ENCODE measurements around the gene EVA1C.
"Not testable (repeated sequence)": the region's sequence is repeated elsewhere in the genome, so short reads cannot be mapped to it uniquely, and the experiment has no call there.

The EVA1C gene, protein sequence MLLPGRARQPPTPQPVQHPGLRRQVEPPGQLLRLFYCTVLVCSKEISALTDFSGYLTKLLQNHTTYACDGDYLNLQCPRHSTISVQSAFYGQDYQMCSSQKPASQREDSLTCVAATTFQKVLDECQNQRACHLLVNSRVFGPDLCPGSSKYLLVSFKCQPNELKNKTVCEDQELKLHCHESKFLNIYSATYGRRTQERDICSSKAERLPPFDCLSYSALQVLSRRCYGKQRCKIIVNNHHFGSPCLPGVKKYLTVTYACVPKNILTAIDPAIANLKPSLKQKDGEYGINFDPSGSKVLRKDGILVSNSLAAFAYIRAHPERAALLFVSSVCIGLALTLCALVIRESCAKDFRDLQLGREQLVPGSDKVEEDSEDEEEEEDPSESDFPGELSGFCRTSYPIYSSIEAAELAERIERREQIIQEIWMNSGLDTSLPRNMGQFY

DNA sequence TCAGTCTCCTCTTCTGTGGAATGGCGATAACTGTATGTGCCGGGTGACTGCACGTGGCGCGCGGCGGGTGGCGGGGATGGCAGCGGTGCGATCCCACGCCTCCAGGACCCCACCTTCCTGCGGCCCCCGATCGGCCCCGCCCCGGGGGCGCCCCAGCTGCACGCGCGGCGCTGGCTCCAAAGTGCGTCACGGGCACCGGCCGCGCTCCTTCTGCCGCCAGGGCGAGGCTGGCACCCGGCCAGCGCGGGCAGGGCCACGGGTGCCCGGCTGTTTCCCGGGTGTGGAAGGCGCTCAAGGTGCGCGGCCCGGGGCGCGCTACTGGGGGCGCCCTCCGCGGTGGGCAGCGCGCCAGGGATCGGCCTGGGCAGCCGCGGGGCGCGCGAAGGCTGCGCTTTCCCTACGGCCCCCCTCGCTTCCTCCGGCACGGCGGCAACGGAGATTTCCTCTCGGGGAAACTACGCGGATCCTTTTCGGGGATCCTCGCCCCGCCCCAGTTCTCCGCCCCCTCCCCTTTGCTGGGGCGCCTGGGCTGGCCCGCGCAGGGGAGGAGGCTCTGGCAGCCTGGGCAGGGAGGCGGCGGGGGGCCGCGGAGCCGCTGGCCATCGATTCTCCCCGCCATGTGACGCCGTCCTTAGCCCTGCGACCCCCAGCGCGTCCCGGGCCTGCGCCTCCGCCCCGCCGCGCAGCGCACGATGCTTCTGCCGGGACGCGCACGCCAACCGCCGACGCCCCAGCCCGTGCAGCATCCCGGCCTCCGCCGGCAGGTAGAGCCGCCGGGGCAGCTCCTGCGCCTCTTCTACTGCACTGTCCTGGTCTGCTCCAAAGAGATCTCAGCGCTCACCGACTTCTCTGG, at the start of gene EVA1C:
TSS of gene EVA1C (plus strand) at position 545 of the 853 bp plus-strand sequence. CDS start at position 693, 148 bp downstream.
- DNase-seq = no peak

DNA sequence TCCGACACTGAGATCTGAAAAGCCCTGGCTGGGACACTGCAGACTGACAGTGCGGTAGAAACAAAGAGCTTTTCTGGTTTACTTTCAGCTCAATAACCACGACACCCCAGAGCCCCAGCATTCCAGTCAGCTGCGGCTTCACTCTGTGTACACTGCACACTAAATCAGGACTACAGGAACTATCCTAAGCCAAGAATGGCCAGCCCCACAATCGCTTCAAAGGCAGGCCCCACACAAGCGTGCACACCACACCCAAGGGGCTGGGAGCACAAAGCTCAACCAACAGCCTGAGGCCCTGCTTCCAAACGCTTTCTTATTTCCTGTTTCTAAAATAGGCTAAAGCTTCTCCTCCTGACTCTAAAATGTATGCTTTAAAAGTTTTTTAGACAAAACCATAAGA, 48.1 kb upstream of the EVA1C start:
- DNase-seq = no peak

DNA sequence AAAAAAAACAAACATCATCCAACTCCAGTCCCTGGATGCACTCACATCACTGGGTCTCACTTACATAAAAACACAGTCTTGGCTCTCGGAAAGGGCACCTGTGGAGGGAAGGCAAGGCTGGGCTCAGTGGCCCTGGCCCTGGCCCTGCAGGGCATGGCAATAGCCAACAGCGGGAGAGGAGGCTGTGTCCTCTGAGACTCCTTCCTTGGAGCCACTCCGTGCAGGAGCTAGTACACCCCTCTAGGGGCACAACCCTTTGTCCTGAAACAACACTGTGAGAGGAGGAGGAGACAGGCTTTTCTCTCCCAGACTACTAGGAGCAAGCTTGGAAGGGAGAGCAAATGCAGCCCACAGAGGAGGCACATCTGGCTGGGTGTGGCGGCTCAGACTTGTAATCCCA, 47.7 kb upstream of the EVA1C start:
- no peak for DNase-seq

DNA sequence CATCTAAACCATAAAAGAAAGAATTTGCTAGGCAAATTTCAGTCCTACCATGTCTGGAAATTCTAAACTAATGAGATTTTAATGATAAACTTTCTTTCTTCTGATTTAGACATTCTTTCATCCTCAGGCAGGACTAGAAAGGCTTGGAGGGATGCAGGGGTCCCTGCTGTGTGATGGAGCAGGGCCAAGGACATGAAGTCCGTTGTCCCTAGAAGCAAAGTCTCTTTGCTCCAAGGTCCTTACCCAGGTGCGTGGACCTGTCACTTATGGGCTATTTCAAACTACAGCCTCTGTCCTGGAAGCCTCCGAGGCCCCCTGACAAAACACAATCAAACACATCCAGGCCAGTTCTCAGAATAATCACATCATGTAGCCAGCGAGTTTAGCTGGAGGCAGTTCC, 46.3 kb upstream of the EVA1C start:
- no peak for DNase-seq

DNA sequence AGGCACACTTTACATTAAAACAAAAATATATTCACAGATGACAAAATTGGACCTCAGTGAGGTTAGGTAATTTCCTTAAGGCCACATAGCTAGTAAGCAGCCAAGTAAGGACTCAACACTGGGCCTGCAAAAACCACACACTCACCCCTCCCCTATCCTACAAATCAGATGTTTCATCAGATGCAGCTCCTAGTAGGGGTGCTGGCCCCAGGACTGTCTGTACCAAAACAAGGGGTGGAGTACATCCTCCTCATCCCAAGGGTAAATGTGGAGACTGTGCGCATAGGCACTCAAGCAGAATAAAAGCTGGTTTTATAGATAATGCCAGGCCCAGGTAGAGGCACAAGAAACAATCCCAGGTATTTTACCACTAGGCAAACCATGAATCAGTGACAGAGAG, 45.3 kb upstream of the EVA1C start:
- no peak for DNase-seq

DNA sequence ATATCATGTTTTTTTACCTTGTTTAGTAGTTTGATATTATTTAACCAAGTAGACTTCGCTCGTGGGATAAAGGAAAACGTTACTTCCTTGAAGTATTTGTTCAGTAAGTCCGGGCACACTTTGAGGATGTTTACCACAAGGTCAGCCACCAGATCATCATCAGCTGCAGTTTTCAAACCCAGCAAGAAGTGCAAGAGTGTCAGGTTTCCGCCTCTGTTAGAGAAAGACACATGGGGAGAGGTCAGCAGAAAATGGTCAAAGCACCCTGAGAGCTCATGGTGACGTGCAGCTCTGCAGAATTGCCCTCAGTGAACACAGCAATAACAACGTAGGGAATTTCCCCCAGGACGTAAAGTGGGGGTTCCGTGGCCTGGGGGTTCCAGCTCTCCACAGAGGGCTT, 44.1 kb upstream of the EVA1C start:
- DNase-seq = no peak

DNA sequence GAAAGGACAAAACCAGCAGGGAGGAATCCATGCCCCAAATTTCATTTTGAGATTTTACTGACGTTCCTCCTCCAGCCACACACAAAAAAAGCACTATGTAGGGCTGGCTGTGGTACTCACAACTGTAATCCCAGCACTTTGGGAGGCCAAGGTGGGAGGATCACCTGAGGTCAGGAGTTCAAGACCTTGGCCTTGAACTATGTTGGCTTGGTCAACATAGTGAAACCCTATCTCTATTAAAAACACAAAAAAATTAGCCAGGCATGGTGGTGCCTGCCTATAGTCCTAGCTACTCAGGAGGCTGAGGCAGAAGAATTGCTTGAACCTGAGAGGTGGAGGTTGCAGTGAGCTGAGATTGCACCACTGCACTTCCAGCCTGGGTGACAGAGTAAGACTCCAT, 43.5 kb upstream of the EVA1C start:
- DNase-seq = not testable (repeated sequence)

DNA sequence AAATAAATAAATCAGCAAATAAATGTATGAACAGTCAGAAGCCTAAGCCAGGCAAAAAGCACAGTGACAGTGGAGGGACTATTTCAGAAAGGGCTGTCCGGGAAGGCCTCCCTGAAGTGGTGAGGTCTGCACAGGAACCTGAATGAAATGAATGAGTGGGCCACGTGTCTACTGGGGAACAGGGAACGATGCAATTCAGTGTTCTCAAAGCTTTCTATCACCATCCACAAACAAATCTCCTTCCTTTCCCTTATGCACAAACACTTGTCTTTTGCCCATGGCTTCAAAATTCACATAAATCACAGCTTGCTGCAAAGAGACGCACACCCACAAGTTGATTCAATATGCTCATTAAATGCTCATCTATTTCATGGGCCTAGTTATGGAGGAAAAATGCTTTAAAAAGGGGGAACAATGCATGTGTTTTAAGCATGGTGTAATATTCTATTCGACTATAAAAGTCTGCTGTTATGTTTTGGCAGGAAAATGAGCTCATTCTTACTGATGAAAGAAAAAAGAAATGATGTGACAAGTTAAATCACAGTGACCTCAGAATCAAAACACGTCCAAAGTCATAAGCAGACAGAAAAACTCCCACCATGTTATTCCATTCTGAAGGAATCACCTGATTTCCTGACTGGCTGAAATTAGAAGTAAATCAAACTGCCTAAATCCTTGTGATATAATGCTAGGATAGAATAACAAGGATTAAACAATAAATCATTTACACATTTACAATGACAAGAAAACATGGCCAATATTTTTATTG, 41.3 kb upstream of the EVA1C start:
- no peak for DNase-seq

DNA sequence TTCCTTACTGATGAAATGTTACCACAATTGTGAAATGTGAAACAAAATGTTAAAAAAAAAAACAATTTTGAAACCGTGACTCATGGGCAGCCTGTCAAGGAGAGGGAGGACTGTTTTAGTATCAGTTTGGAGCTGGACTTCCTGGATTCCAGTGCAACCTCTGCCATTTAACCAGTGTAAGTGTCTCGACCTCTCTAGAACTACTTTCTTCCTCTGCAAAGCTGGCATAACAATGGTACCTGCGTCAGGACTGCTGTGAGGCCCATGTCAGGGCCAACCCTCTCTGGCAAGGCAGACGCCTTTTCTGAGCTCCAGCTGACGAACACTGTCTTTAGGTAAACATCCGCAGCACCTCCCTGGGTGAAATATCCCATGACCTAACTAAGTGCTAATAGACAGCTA, 40.6 kb upstream of the EVA1C start:
- DNase-seq = no peak

DNA sequence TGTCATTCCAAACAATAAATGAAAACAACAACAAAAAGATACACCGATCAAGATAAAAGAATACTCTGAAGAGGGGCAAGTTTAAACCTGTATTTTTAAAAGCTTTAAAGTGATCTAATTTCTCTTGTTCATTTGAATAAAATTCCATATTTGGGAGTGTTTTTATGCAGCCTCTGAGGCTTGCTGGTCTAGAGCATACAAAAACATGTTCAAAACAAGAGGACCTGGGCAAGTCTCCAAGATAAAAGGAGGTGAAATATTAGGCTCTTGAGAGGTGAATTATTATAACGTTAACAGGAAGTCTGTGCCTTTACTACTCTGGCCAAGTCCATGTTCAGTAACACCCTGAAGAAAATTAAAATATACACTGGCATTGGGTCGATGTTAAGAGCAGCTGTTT, 39.8 kb upstream of the EVA1C start:
- no peak for DNase-seq

DNA sequence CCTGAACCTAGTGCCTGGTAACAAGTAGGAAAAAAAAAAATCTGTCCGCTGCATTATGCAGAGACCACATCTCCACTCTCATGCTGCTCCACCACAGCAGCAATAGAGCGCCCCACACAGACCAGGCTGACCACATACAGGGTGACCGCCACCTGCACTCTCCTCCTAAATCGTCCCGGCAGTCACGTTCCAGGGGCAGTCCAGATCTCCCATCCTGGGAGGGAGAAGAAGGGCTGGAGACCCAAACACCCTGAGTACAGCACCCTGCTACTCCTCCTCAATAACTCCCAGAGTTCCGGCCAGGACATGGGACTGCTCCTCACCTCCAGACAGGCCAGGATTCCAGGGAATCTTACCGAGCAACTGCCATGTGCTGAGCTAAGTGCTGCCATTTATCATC, 35.0 kb upstream of the EVA1C start:
- DNase-seq = no peak

DNA sequence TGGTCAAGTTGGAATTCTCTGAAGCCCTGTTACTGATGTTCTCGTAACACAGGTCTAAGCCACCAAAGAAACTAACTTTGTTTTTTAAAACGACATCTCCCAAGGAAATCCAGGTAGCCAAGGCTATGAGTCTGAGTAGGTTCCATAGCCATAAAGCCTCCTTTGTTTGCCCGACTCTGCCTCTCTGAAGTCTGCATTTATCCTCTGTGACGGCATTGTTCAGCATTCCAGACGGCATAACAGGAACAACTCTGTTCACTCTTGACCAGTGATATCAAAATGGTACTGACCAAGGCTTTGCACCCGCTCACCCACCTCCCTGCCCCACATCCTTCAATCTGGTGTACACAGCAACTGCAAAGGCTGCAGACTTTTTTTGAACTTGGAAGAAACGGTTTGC, 34.5 kb upstream of the EVA1C start:
- no peak for DNase-seq

DNA sequence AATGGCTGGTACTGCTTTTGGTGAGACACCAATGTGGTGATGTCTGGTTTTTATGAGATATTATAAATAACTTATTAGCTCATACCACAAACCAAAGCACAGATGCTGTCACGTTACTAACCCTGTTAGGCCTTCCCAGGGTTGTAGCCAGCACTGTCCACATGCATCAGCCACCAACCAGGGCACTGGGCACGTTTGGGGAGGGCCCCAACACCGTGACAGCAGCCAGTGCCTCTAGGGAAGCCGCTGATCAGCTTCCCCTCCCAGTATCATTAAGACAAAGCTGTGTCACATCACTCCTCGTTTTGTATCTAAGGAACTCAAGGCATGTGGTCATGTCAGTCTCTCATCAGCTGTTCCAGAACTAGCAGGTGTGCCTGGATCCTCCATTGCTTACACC, 33.5 kb upstream of the EVA1C start:
- DNase-seq = no peak

DNA sequence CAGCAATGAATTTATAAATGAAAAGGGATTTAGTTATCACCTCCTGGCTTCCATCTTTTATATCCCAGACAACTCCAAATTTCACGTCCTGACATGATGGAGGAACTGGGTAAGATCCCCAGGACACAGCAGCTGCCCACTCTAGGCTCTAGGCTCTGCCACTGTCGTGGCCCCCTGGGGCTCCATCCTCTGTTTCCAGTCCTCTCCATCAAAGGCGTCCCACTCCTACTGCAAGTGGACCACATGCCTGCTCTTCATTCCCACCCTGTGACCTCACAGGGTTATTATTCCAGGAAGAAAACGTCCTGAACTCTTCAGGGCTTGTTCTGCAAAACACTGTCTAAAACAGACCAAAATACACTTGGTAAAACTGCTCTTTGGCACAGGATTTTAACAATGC, 31.6 kb upstream of the EVA1C start:
- no peak for DNase-seq

DNA sequence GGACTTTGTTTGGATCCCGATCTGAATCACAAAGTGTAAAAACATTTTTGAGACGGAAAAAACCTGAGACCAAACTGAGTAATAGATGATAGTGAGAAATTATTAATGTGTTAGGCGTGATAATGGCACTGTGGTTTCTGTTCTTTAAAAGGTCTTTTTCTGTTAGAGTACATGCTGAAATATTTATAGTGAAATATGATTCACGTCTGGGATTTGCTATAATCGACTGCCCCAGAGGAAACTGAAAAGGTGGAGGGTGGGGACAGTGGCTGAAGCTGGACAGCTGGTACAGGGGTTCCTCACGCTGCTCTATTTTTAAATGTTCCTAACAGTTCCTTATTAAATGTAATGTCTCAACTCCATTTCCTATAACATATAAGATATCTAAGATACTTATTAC, 30.9 kb upstream of the EVA1C start:
- no peak for DNase-seq

DNA sequence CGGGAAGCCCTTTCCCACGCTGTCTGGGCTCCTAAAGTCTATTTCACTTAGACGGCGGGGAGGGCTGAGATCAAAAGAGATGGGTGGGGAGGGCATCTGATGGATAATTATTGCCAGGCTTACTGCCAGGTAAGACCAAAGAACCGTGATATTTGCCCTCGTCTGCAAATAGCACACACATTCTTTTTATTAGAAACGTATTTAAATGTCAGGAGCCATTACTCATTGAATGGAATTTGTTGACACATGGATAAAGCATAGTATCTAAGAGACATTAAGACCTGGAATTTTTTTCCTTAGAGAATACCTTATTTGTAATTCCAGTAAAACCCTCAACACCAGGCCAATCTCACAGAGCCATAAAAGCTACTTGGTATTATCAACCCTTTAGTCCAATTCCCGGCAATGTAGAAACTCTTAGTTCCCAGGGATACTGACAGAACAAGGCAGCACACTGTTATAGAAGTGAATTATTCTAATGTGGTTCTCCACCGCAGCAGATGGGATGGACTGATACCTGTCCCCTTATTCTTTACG, 30.3 kb upstream of the EVA1C start:
- no peak for DNase-seq

DNA sequence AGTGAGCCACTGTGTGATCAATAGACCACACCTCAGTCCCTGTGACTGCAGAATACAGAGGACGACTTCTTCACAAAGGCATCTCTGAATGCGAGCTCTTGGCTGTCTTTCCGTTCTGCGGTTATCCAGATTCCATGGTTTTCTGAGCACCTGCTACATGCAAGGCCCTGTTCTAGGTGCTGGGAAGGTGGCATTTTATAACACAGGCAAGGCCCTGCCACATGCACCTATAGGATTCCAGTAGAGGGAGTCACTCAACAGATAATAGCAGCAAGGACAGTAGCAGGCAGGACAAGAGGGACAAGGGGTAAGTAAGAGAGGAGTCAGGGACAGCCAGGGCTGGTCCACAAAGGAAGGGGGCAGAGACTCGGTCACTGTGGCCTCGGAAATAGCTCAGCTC, 28.7 kb upstream of the EVA1C start:
- no peak for DNase-seq

DNA sequence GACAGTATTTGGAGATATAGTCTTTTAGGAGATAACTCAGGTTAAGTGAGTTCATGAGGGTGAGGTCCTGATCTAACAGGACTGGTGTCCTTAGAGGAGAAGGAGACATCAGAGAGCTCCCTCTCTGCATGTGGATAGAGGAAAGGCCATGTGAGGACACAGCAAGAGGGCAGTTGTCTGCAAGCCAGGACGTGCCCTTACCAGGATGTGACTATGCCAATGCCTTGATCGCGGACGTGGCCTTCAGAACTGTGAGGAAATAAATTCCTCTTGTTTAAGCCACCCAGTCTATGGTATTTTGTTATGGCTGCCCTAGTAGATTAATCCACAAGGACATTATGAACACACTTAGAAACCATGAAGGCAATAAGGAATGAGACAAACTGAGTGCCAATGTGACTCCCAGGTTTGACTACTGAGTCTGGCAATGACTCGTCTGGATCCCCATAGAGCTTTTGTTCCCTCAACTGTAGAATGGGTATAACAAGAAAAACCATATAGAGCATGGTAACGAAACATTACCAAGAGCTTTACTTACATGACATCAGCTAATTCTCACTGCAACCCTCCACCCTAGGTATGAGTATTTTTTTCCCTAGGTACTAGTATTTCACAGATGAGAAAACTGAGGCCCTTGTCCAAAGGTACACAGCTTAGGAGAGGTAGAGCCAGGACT, 26.2 kb upstream of the EVA1C start:
- no peak for DNase-seq

DNA sequence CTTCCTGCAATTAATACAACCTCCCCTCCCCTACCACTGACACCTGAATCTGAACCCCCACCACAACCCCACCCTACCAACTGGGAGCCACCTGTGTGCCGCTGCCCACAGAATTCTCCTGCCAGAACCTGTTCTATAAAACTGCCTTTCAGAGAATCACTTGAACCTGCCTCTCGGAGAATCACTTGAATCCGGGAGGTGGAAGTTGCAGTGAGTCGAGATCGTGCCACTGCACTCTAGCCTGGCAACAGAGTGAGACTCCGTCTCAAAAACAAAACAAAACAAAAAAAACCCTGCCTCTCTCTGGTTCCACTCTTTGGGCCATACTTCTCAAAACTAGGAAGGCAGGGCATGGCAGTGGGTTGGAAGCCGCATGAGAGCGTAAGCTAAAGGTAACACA, 25.4 kb upstream of the EVA1C start:
- no peak for DNase-seq

DNA sequence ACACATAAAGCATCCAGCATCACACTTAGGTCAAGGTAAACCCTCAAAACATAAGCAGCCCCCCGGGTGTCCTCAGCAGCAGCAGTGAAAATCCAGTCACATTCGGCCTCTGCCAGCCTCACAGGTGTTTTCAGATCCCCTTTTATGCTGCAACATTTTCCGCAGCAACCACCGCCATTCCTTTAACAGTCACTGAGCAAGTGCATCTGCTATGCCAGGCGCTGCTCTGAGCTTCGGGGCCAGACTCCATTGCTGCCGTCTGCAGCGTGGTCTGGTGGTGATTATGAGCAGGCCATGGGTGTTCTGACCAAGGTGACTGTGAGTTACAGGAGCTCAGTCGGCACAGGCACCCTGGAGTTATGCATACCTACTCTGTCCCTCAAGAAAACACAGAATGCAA, 24.2 kb upstream of the EVA1C start:
- DNase-seq = no peak

DNA sequence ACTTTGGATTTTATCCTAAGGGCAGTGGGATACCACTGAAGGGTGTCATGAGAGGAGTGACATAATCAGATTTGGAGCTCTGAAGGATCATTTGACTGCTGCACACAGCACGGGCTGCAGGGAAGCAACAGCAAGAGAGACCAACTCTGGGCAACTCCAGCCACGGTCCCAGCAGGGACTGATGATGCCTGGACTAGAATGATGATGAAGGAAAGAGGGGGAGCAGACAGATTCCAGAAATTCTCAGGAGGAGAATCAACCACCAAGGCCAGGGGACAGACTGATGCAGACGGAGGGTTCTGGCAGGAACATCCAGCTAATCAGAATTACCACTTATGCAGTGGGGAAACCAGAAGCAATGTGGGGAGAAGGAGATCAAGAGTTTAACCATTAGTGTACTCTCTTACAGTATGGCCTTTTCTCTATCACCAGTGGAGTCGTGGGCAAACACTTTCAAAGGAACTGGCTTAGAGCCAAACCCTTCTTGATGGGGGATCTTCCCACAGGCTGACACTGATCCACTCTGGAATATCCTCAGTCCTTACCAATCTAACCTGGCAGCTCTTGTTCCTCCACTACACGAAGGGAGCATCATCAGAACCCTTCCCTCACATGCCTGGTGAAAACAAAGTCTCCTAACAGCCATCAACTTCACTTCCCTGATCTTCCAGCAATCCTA, 23.0 kb upstream of the EVA1C start:
- no peak for DNase-seq
